GM12801 (cell line): ENCODE data around the gene HPSE2.

Experiments
- CTCF ChIP-seq: IDR thresholded peaks from one replicate; pipeline ENCODE4 v1.5.1; 2011; ENCODE audit warnings: control low read depth; ENCODE audit not compliant: insufficient read length; ENCODE audit errors: extremely low read depth

Gene HPSE2

GRCh38 chr10:98624963-98625362 is 610.7 kb downstream of the HPSE2 start:
- TF ChIP-seq CTCF: no peak

GRCh38 chr10:98623176-98623575 is 612.5 kb downstream of the HPSE2 start:
- no peak for TF ChIP-seq CTCF

GRCh38 chr10:98621630-98622029 is 614.0 kb downstream of the HPSE2 start:
- no peak for TF ChIP-seq CTCF

- TF ChIP-seq CTCF: no peak
Measured at GRCh38 chr10:98620503-98620902, 615.1 kb downstream of the HPSE2 start.

GRCh38 chr10:98619446-98619845 is 616.2 kb downstream of the HPSE2 start:
- no peak for TF ChIP-seq CTCF

- TF ChIP-seq CTCF: no peak
Measured at GRCh38 chr10:98617906-98618520, 617.6 kb downstream of the HPSE2 start.

- TF ChIP-seq CTCF: no peak
Measured at GRCh38 chr10:98613446-98613845, 622.2 kb downstream of the HPSE2 start.
